HG03432 (cell line): ENCODE measurements around the gene PREX1.

ENCODE experiments used
- ATAC-seq: cut with Tn5 transposase; IDR thresholded peaks from one replicate; pipeline ENCODE4 v1.9.1; 2021; ENCODE audit warnings: mild to moderate bottlenecking, moderate library complexity; ENCODE audit not compliant: unreplicated experiment

Gene PREX1

DNA sequence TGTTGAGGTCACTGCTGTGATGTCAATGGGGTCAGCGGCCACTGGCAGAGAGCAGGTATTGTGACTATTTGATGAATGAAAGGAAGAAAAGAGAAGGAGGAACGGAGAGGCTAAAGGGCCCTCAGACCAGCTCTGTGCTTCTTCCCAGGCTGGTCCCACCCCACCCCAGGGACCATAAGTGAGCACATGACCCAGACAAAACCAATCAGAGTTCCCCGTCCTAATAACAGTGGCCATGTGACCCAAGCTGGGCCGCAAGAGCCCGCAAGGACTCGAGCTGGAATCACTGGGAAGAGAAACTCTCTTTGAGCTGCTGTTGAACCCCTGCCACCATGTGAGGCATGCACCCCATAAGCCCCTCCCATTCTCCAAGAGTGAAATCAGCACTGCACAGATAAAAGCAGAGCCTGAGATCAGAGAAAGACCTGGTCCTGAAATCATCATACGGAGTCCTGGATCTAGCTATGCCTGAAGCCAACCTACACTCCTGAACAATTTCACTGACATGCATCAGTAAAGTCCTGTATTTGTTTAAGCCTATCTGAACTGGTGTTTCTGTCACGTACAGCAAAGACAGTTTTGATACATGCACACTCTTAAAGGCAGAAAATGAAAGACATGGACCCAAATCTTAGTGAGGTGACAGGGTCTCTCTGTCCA is 90.2 kb downstream of the PREX1 start:
- ATAC-seq, result no peak

DNA sequence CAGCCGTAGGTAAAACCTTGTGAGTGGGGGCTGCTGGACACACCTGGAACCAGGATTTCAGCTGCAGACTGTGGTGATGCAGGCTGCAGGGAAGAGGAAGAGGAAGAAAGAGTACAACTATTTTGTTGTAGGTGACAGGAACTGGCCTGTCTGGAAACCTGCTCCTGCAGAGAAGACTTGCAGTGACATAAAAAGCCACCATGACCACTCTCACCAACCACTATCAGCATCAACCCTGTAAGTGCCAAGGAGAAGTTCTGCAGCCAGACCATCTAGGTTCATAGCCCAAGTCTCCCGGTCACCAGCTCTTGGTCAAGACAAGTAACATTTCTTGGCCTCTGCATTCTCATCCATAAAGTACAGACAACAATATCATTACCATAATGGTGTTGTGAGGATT is 91.2 kb downstream of the PREX1 start:
- ATAC-seq, result no peak

DNA sequence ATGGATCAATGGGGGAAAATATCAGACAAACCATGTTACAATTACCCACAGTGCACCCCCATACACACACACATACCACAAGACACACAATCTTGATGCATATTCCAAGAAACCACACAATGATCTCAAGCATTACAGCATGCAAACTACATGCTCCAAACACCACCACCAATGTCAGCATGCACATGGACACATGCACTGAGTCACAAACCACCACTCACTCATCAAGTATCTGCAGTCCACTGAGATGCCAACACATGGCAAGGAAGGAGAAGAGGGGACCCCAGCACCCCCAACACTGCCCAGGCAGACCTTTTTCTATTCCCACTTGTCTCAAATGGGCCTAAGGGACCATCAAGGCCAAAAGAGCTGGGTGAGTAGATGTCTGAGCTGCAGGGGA is 91.6 kb downstream of the PREX1 start:
- ATAC-seq, result no peak

DNA sequence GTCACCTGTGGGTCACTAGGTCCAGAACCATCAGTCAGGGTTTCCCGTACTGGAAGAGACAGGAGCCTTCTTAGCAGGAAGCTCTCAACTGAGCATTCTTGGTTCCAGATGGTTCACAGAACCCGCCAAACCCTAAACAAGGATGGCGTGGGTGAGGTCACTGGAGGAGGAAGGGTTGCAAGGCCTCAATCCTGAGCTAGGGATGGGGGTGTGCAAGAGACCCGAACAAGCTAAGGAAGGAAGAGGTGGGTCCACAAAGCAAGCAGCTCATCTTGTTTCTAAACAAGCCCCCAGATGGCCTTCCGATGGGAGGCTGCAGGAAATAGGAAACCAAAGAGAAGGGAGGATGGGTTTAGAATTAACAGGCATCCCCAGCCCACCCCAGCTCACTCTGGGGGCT is 92.7 kb downstream of the PREX1 start:
- ATAC-seq, result no peak

DNA sequence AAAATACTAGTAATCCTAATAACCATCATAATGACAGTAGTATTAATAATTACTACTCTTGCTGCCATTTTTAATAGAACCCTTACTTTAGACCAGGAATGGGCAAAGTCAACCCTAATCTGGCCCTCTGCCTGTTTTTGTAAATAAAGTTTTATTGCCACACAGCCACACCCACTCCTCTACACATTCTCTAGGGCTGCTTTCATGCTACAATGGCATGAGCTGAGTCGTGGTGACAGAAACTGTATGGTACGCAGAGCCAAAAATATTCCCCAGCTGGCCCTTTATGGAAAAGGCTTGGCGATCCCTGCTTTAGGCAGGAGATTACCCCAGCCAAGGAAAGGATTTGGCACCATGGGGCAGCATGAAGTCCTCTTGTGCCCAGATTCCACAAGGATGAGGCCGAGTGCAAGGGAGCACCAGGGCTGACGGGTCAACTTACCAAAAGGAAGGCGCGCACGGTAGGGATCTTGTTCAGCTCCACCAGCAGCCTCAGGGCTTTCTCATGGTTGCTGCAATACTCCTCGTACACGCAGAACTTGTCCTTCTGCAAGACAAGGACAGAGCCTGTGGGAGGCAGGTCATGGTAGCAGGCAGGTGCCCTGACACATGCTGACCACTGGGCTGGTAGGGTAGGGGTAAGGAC is 93.6 kb downstream of the PREX1 start:
- no peak for ATAC-seq

DNA sequence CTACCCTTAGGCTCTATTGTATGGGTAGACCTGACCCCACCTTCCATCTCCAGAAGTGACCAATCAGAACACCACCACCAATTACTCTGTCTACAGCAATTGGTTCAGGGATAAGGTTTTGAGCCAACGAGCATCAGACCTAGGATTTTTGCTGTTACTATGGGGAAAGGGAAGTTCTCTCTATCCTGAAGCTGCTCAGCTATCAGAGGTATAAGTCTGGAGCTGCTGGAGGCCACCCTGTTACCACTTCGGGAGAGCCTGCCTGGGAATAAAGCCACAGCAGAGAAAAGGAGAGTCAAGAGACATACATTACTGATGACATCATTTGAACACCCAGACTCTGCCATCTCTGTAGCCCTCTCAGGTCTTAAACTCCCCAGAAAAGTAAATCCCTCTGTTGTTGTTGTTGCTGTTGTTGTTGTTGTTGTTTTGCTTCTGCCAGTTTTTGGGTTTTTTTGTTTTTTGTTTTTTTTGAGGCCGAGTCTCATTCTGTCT is 94.5 kb downstream of the PREX1 start:
- no peak for ATAC-seq

DNA sequence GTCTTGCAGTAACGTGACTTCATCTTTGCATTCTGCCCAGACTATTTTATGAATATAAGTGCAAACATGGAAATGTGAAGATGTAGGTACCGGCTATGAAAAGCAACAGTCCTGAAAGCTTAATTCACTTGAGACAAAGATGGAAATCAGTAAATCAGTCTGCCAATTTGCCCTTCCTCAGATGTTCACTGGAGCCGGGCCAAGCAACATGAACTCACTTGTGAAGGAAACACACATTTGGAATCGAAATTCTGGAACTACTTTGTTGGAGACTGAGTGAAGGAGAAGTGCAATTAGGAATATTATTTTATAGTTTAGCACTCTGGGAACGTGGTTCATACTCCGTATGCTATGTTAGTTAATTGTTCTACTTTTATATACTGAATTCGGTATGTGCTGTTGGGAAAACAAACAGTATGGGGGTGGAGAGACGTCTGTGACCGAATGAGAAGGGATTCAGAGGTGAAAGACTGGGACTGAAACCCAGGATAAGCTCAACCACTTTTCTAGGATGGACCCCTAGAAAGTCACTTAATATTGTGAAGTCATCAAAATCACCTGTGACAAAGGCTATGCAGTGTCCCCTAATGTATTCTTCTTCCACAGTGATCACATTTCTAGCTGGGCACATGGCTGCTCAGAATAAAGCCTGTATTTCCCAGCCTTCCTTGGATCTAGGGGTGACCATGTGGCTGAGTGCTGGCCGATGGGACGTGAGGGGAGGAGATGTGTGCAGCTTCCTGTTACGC is 95.5 kb downstream of the PREX1 start:
- ATAC-seq, result no peak

DNA sequence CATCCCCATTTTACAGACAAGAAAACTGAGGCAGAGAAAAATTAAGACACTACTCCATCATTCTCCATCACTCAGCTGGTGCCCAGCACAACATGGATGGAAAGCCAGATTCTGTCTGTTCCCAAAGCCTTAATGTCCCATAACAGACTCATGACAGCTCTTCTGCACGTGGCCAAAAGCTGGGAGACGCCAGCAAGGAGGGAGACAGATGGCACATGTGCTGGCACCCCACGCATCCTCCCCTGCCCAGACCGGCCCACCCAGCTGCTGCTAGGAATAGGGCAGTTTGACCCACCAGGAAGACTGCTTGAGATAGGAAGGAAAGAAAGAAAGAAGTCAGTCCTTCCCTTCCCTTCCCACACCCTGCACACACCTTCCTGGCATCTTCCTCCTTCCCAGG is 96.3 kb downstream of the PREX1 start:
- no peak for ATAC-seq

DNA sequence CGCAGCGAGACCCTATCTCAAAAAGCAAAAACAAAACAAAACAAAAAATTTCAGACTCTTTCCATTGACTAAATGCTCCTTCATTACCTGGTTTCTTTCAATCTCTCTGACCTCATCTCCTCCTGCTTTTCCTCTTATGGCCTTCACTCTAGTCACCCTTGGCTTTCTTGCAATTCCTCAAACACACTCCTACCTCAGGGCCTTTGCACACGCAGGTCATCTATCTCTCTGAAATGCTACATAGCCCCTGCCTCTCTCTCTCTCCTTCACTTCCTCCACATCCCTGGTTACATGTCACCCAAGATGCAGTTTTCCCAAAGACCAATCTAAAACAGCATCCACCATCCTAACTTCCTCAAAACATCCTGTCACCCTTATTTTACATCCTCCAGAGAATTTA is 96.8 kb downstream of the PREX1 start:
- no peak for ATAC-seq

DNA sequence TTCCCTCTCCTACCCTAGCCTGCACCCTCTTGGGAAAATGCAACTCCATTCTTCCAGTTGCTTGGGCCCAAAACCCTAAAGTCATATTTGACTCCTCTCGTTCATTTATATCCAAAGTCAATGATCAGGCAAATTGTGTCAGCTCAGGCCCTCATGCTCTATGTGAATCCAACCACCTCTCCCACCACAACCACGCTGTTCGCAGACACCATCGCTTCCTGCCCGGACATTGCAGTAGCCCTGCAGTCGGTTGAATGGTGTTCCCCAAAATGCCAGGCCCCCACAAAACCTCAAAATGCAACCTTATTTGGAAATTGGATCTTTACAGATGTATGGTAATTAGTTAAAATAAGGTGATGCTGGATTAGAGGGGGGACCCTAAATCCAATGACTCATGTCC is 98.3 kb downstream of the PREX1 start:
- ATAC-seq, result no peak

DNA sequence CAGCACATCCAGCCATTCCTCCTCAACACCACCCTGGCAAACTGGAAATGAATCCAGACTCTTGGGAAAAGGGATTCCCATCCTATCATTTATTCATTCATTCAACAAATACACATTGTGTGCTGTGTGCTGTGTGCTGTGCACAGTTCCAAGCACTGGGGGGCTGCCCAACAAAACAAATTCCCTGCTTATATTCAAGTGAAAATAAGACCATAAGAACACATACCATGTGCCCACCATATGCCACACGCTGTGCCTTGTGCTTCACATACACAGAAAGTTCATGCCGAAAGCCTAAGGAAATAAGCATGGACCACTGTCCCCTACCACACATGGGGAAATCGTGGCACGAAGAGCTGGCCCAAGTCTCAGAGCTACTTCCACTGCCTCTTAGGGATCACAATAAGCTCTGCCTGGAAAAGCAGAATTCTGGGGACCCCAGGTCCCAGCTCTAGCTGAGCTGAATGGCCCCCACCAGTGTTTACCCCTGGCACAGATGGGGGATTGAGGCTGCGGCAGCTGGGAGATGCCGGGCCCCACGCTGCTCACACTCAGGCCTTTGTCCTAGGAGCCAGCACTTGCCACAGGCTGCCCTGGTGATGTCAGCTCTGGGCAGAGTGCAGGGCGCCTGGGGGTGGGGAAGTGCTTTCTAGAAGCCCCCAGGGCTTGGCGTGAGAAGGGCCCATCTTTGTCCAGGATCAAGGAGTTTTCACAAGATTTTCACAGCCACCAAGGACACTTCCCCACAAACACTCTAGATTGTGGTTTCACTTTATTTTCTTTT is 99.6 kb downstream of the PREX1 start:
- ATAC-seq, result no peak

DNA sequence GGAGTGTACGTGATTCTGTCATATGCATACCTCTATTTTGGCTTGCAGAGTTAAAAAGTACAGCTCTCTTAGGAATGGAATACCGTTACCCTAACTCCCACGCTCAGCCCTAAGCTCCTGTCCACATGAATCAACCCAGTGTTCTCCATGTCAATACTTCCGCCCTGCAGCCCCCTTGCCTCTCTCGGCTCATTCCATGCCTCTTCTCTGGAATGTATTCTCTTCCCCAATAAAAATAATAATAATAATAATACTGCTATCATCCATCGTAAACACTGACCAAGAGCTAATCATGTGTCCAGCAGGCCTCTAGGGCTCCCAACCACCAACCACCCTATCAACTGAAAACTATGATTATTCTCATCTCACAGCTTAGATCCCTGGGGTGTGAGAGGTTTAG is 100.6 kb downstream of the PREX1 start:
- ATAC-seq, result no peak

DNA sequence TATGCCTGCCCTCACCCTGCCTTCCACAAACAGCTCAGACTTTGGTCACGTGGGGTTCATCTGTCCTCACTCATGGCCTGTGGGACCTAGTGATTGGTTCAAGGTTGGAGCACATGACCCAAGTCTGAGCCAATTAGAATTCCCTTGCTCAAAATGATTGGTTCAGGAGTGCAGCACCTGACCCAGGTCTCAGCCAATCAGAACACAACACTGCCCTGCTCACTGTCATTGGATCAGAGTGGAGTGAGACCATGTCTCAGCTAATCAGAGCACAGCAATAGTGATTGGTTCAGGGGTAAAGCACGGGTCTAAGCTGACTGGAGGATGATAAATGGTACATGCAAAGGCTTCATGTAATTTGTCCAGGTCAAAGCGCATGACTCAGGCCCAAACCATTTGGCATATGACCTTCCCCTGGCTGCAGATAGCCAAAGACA is 102.2 kb downstream of the PREX1 start:
- no peak for ATAC-seq

DNA sequence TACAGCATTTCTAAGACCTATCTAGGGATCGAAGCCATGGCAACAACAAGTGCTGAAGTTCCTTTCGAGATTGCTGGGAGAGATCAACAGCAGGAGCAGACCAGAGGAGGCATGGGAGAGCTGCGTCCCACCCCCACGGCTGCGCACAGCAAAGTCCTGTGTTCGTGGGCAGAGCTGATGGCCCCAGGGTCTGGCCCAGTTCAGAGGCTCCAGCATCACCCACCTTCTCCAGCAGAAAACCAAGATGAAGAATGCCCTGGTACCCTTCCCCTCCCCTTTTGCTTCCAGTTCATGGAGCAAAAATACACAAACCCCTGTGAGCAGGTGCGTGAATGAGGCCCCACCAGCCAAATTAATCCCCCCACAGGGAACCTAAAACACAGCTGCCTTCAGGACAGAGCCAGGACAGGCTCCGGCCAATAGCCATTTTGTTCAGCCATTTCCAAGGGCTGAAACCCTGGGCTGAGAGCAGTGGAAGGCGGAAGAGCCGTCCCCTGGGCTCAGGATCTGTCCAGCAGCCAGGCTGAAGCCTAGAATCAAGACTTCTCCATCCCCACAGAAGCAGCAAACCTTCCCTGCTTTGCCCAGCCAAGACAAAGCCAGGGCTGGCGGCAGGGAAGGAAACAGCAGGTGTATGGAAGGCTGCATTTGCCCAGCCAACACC is 102.8 kb downstream of the PREX1 start:
- ATAC-seq, result no peak

DNA sequence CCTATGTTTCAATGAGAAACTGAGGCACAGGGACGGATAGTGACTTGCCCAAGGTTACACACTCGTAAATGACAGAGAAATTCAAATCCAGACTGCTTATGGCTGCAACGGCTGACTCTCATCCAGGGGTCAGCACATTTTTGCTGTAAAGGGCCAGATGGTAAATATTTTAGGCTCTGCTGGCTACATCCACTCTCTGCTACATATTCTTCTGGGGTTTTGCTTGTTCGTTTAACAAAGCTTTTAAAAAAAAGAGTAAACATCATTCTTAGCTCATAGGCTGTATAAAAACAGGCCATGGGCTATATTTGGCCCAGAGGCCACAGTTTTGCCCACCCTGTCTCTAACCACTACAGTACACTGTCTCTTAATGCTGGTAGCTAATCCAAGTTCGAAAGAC is 103.4 kb downstream of the PREX1 start:
- ATAC-seq, result no peak

DNA sequence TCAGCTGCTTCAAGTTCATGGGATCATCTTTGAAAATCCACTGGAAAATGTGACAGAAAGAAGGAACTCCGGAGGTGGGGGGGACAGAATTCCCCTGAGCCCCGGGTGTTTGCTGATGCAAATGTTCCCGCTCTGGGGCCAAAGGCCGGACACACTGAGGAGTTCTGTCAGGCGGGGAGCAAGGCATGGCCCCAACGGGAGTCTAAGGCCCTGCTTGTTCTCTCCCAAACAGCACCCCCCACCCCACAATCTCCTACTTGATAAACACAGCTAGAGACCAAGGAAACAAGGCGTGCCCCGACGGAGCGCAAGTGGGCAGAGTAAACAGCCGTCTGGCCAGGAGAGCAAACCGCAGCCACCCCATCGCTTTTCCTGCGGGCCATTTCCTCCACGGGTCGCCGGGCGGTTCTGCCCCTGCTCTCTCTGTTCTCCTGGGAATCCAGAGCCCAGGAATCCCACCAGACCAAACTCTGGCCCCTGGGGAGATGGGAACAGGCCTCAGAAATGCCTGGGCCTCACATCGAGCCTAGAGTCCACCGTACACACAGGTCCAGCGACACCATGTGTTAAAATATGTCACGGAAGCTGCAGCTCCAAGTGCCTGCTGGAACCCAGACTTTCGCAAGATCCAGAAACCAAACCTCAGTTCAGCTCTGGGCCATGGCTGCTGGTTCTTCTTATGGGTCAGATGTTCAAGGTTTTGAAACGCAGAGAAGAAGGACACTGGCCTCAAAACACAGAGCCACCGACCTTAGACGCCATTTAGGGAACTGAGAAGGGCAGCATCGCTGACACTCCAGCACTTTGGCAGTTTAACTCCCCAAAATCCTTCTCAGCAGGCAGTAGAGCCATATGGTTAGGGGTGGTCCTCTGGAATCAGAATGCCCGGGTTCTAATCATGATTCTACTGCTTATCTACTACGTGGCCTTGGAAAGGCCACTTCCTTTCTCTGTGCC is 104.2 kb downstream of the PREX1 start:
- no peak for ATAC-seq

DNA sequence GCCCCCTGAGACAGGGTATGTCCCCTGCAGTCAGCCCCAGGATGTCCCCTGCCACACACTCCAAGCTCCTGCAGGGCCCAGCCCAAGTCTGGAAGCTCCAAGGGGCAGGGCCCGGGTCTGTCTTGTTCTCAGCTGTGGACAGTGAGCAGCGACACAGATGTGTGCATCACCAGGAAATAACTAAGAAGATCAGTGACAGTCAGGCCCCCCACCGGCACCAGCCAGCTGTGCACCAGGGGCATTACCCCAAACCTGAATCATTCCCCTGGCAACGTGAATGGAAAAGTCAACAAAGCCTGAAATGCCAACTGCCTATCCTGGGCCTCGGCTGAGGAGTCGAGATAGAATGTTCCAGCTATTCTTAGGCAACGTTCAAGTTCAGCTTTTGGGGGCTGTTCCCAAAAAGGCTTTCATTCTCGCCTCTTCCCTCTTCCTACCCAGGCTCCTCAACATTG is 105.0 kb downstream of the PREX1 start:
- no peak for ATAC-seq

DNA sequence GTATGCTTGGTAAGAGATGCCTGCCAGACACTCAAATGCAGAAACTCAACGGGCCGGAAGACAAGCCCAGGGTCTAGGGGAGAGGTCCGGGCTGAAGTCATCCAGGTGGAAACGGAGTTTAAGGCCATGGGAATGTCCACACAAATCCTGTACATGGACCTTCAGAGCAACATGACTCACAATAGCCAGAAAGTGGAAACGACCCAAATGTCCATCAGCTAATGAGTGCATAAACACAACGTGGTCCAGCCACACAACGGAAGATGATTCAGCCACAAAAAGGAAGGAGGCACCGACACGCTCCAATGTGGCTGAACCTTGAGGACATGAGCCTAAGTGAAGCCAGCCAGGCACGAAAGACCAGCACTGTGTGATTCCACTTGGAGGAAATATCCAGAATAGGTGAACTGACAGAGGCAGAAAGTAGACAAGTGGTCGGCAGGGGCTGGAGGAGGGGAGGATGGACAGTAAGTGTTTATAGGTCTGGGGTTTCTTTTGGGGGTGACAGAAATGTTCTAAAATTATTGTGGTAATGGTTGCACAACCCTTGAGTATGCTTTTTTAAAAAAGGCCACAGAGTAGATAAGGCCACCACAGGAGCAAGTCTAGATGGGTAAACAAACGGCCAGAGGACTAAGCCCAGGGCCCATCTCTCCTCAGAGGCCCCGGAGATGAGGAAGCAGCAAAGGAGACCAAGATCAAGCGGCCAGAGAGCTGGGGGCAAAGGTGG is 105.6 kb downstream of the PREX1 start:
- ATAC-seq, result no peak
